ENCODE results near the gene TMEM243. TPM values are rescaled to one million over a fixed set of nuclear protein-coding genes. Genes with fewer than 3 reads are reported as not detected.

Gene TMEM243
- total and polyA plus RNA-seq, 2 experiments from 2014 or later, result 44.5 to 82.5 TPM

DNA sequence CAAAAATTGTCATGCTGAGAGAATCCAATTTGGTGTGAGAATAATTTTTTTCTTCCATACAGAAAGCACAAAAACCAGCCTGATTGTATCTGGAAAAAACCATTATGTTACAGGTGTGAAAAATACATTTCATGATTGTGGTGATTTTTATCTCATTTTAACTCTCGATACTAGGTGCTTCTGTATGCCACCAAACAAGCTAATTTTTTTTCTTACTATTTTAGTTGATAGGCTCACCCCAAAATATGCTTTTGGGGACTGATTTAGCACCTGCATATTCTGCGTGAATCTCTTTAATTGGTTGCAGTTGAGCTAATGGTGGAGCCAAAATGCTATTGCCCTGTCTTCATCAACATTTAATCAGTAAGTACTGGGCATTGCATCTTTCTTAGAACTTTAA is 65.4 kb downstream of the TMEM243 start (continued):
- TF ChIP-seq, protein P1, sequence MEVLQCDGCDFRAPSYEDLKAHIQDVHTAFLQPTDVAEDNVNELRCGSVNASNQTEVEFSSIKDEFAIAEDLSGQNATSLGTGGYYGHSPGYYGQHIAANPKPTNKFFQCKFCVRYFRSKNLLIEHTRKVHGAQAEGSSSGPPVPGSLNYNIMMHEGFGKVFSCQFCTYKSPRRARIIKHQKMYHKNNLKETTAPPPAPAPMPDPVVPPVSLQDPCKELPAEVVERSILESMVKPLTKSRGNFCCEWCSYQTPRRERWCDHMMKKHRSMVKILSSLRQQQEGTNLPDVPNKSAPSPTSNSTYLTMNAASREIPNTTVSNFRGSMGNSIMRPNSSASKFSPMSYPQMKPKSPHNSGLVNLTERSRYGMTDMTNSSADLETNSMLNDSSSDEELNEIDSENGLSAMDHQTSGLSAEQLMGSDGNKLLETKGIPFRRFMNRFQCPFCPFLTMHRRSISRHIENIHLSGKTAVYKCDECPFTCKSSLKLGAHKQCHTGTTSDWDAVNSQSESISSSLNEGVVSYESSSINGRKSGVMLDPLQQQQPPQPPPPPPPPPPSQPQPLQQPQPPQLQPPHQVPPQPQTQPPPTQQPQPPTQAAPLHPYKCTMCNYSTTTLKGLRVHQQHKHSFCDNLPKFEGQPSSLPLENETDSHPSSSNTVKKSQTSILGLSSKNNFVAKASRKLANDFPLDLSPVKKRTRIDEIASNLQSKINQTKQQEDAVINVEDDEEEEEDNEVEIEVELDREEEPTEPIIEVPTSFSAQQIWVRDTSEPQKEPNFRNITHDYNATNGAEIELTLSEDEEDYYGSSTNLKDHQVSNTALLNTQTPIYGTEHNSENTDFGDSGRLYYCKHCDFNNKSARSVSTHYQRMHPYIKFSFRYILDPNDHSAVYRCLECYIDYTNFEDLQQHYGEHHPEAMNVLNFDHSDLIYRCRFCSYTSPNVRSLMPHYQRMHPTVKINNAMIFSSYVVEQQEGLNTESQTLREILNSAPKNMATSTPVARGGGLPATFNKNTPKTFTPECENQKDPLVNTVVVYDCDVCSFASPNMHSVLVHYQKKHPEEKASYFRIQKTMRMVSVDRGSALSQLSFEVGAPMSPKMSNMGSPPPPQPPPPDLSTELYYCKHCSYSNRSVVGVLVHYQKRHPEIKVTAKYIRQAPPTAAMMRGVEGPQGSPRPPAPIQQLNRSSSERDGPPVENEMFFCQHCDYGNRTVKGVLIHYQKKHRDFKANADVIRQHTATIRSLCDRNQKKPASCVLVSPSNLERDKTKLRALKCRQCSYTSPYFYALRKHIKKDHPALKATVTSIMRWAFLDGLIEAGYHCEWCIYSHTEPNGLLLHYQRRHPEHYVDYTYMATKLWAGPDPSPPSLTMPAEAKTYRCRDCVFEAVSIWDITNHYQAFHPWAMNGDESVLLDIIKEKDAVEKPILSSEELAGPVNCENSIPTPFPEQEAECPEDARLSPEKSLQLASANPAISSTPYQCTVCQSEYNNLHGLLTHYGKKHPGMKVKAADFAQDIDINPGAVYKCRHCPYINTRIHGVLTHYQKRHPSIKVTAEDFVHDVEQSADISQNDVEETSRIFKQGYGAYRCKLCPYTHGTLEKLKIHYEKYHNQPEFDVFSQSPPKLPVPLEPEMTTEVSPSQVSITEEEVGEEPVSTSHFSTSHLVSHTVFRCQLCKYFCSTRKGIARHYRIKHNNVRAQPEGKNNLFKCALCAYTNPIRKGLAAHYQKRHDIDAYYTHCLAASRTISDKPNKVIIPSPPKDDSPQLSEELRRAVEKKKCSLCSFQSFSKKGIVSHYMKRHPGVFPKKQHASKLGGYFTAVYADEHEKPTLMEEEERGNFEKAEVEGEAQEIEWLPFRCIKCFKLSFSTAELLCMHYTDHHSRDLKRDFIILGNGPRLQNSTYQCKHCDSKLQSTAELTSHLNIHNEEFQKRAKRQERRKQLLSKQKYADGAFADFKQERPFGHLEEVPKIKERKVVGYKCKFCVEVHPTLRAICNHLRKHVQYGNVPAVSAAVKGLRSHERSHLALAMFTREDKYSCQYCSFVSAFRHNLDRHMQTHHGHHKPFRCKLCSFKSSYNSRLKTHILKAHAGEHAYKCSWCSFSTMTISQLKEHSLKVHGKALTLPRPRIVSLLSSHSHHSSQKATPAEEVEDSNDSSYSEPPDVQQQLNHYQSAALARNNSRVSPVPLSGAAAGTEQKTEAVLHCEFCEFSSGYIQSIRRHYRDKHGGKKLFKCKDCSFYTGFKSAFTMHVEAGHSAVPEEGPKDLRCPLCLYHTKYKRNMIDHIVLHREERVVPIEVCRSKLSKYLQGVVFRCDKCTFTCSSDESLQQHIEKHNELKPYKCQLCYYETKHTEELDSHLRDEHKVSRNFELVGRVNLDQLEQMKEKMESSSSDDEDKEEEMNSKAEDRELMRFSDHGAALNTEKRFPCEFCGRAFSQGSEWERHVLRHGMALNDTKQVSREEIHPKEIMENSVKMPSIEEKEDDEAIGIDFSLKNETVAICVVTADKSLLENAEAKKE (CRISPR knock-in tag; IDR thresholded peaks at IDR 0.05), result no peak
- TF ChIP-seq POLR2AphosphoS5 (IDR thresholded peaks at IDR 0.05; ENCODE audit: low read depth), result no peak
- TF ChIP-seq, protein P2, sequence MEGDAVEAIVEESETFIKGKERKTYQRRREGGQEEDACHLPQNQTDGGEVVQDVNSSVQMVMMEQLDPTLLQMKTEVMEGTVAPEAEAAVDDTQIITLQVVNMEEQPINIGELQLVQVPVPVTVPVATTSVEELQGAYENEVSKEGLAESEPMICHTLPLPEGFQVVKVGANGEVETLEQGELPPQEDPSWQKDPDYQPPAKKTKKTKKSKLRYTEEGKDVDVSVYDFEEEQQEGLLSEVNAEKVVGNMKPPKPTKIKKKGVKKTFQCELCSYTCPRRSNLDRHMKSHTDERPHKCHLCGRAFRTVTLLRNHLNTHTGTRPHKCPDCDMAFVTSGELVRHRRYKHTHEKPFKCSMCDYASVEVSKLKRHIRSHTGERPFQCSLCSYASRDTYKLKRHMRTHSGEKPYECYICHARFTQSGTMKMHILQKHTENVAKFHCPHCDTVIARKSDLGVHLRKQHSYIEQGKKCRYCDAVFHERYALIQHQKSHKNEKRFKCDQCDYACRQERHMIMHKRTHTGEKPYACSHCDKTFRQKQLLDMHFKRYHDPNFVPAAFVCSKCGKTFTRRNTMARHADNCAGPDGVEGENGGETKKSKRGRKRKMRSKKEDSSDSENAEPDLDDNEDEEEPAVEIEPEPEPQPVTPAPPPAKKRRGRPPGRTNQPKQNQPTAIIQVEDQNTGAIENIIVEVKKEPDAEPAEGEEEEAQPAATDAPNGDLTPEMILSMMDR (conservative IDR thresholded peaks at IDR 0.05; ENCODE audit: low read depth in 2 of 2), result no peak
- TF ChIP-seq STAT1 (IDR thresholded peaks at IDR 0.05; ENCODE audit: unreplicated experiment), result no peak
- no peak for TF ChIP-seq EZH2 (IDR thresholded peaks at IDR 0.05; ENCODE audit: low read depth, unreplicated experiment)

DNA sequence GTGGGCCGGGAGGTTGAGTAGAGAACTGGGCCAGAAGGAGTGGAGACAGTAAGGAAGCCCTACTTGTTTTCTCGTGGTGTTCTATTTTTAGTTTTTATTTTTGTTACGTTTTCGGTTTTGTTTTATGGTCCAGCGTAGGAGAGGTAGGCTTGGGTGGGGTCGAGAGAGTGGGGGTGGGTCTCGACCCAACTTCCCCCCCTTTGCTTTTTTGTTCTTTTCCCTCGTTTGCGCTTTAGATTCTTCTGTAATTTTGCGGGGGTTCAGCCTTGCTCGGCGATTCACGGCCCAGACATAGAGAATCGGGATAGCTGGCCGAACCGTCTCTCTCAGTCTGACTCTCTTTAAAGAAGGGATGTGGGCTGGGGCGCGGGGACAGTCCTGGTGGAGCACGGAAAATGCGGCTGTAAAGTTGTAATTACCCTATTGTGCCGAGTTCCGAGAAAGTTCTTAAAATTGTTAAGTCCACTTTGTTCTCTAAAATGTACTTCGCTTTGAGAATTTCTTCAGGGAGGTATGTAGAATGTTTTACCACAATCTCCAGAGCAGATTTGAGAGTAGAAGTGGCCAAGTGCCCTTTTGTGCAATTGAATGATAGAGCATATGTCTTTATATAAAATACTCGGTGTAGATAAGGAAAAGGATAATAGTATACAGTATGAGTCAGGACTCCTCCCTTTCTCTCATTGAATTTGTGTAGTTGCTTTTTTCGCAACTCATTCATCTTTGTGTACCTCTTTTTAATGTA is 66.5 kb downstream of the TMEM243 start:
- 0 out of 2 replicates have a peak, but pooled peaks cover 8% of the 10 kb centered on the region for H3K4me1 ChIP-seq (ENCODE audit: insufficient read depth)
- H2AFZ ChIP-seq, result no peak overlapping the region
- H3K4me3 ChIP-seq, result peak overlapping the region; percentile 84
- H3K4me1 Mint-ChIP-seq, result peaks cover 22% of the 10 kb centered on the region
- H3K4me3 Mint-ChIP-seq, result peak overlapping the region; percentile 94
- peaks cover 35% of the 10 kb centered on the region for H4K20me1 ChIP-seq (replicated peaks; ENCODE audit: insufficient read depth)
- peaks cover 21% of the 10 kb centered on the region for H3K36me3 Mint-ChIP-seq (ENCODE audit: low read depth)
- peaks cover 57% of the 10 kb centered on the region for H3K79me2 ChIP-seq (replicated peaks; ENCODE audit: insufficient read depth)
- H3F3A ChIP-seq (replicated peaks; ENCODE audit: low read depth), result no peaks in the 10 kb centered on the region
- DNase-seq (ENCODE audit: low spot score), result peak; percentile 28
- no peaks in the 10 kb centered on the region for H3K9me2 ChIP-seq (ENCODE audit: insufficient read depth)
- peak overlapping the region; percentile 99 for H3K27ac Mint-ChIP-seq
- ATAC-seq, result peak; percentile 12
- H3K27me3 Mint-ChIP-seq (ENCODE audit: insufficient read depth, low read depth, poor library complexity), result peaks cover 11% of the 10 kb centered on the region
- no peaks in the 10 kb centered on the region for H3K27me3 ChIP-seq (ENCODE audit: insufficient read depth)
- peak overlapping the region; percentile 88 for H3K4me2 ChIP-seq
- H3K27ac ChIP-seq (ENCODE audit: low read depth), result peak overlapping the region; percentile 99
- H3K9me3 Mint-ChIP-seq, result 0 out of 3 replicates have a peak, but pooled peaks cover 3% of the 10 kb centered on the region
- H3K36me3 ChIP-seq (ENCODE audit: insufficient read depth), result no peaks in the 10 kb centered on the region
- TF ChIP-seq, protein P3, sequence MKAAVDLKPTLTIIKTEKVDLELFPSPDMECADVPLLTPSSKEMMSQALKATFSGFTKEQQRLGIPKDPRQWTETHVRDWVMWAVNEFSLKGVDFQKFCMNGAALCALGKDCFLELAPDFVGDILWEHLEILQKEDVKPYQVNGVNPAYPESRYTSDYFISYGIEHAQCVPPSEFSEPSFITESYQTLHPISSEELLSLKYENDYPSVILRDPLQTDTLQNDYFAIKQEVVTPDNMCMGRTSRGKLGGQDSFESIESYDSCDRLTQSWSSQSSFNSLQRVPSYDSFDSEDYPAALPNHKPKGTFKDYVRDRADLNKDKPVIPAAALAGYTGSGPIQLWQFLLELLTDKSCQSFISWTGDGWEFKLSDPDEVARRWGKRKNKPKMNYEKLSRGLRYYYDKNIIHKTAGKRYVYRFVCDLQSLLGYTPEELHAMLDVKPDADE (IDR thresholded peaks at IDR 0.05), result no peak
- TF ChIP-seq ZNF331 (CRISPR knock-in tag; IDR thresholded peaks at IDR 0.05; ENCODE audit: low read depth), result no peak

Data from GM23338 (cell line).